ES-I3 (cell line): ENCODE results near the gene PERCC1.
"Not testable (repeated sequence)": the region's sequence is repeated elsewhere in the genome, so short reads cannot be mapped to it uniquely, and the experiment has no call there.

Experiments
- H3K36me3 ChIP-seq: 2 replicates; pipeline ENCODE4 v1.6.1; 2013; ENCODE audit warnings: mild to moderate bottlenecking, low read length, control low read depth, moderate library complexity; ENCODE audit not compliant: insufficient read depth
- H3K4me1 ChIP-seq: 2 replicates; pipeline ENCODE4 v1.6.1; 2013; ENCODE audit warnings: mild to moderate bottlenecking, control low read depth, low read length; ENCODE audit not compliant: insufficient read depth
- H3K9ac ChIP-seq: 2 replicates; pipeline ENCODE4 v1.6.1; 2013; ENCODE audit warnings: low read depth, mild to moderate bottlenecking, low read length, moderate library complexity
- H3K9me3 ChIP-seq: 2 replicates; pipeline ENCODE4 v1.6.1; 2013; ENCODE audit warnings: mild to moderate bottlenecking, low read length, moderate library complexity; ENCODE audit not compliant: control insufficient read depth, insufficient read depth

The PERCC1 gene

GRCh38 chr16:1434644-1435592 lies 4.0 kb downstream of the PERCC1 start:
- H3K36me3 ChIP-seq: no peaks in the 10 kb centered on the region
- H3K9ac ChIP-seq: no peak overlapping the region
- H3K4me1 ChIP-seq: no peaks in the 10 kb centered on the region
- H3K9me3 ChIP-seq: no peaks in the 10 kb centered on the region

- H3K9me3 ChIP-seq: no peaks in the 10 kb centered on the region
- H3K9ac ChIP-seq: no peak overlapping the region
- no peaks in the 10 kb centered on the region for H3K4me1 ChIP-seq
- H3K36me3 ChIP-seq: no peaks in the 10 kb centered on the region
Observed at GRCh38 chr16:1435921-1436697, 5.2 kb downstream of the PERCC1 start.

- Histone ChIP-seq H3K4me1 (no peaks in the 10 kb centered on the region), H3K36me3 (no peaks in the 10 kb centered on the region), H3K9me3 (no peaks in the 10 kb centered on the region), H3K9ac (no peak overlapping the region)
Observed at GRCh38 chr16:1436731-1437355, 6.0 kb downstream of the PERCC1 start.

GRCh38 chr16:1437606-1438005 lies 6.7 kb downstream of the PERCC1 start:
- H3K9ac ChIP-seq: no peak overlapping the region
- no peaks in the 10 kb centered on the region for H3K36me3 ChIP-seq
- no peaks in the 10 kb centered on the region for H3K9me3 ChIP-seq
- no peaks in the 10 kb centered on the region for H3K4me1 ChIP-seq

GRCh38 chr16:1438229-1439057 lies 7.6 kb downstream of the PERCC1 start:
- Histone ChIP-seq H3K9me3 (no peaks in the 10 kb centered on the region), H3K4me1 (no peaks in the 10 kb centered on the region), H3K36me3 (no peaks in the 10 kb centered on the region), H3K9ac (no peak overlapping the region)

- Histone ChIP-seq H3K9ac (no peak overlapping the region), H3K36me3 (no peaks in the 10 kb centered on the region), H3K9me3 (no peaks in the 10 kb centered on the region), H3K4me1 (no peaks in the 10 kb centered on the region)
Observed at GRCh38 chr16:1439058-1439698, 8.3 kb downstream of the PERCC1 start.

- H3K4me1 ChIP-seq: not testable (repeated sequence)
Observed at GRCh38 chr16:1439699-1440074, 8.8 kb downstream of the PERCC1 start.

GRCh38 chr16:1441391-1441829 lies 10.5 kb downstream of the PERCC1 start:
- no peak overlapping the region for H3K9ac ChIP-seq
- H3K4me1 ChIP-seq: no peaks in the 10 kb centered on the region

More at GRCh38 chr16:1439699-1440074, 8.8 kb downstream of the PERCC1 start:
- not testable (repeated sequence) for H3K9me3 ChIP-seq, H3K9ac ChIP-seq, H3K36me3 ChIP-seq

GRCh38 chr16:1442697-1443096 lies 11.8 kb downstream of the PERCC1 start:
- Histone ChIP-seq H3K9ac (no peak overlapping the region), H3K9me3 (no peaks in the 10 kb centered on the region), H3K36me3 (no peaks in the 10 kb centered on the region), H3K4me1 (no peaks in the 10 kb centered on the region)

More at GRCh38 chr16:1441391-1441829, 10.5 kb downstream of the PERCC1 start:
- Histone ChIP-seq H3K9me3 (no peaks in the 10 kb centered on the region), H3K36me3 (no peaks in the 10 kb centered on the region)

GRCh38 chr16:1443403-1443973 lies 12.6 kb downstream of the PERCC1 start:
- Histone ChIP-seq H3K9ac (no peak overlapping the region), H3K4me1 (no peaks in the 10 kb centered on the region), H3K9me3 (no peaks in the 10 kb centered on the region), H3K36me3 (no peaks in the 10 kb centered on the region)

GRCh38 chr16:1443980-1444729 lies 13.3 kb downstream of the PERCC1 start, which contains the start of gene CCDC154:
TSS of gene CCDC154 (minus strand) at chr16:1444556. CDS start at chr16:1444322, 234 bp downstream.
- Histone ChIP-seq H3K9ac (no peak within 1 kb of the TSS), H3K4me1 (no peaks in the 10 kb centered on the region), H3K36me3 (no peaks in the 10 kb centered on the region), H3K9me3 (no peaks in the 10 kb centered on the region)

GRCh38 chr16:1444730-1445517 lies 14.0 kb downstream of the PERCC1 start:
- H3K4me1 ChIP-seq: no peaks in the 10 kb centered on the region
- H3K9me3 ChIP-seq: no peaks in the 10 kb centered on the region
- H3K9ac ChIP-seq: no peak overlapping the region
- H3K36me3 ChIP-seq: no peaks in the 10 kb centered on the region
